GM12874 (cell line): ENCODE measurements around the gene ADGB.

ENCODE experiments used
- CTCF ChIP-seq: IDR thresholded peaks from 2 replicates; pipeline ENCODE4 v1.5.1; 2011; ENCODE audit warnings: low read depth, mild to moderate bottlenecking, control low read depth, low read length, moderate library complexity; ENCODE audit not compliant: insufficient read depth

Gene ADGB

DNA sequence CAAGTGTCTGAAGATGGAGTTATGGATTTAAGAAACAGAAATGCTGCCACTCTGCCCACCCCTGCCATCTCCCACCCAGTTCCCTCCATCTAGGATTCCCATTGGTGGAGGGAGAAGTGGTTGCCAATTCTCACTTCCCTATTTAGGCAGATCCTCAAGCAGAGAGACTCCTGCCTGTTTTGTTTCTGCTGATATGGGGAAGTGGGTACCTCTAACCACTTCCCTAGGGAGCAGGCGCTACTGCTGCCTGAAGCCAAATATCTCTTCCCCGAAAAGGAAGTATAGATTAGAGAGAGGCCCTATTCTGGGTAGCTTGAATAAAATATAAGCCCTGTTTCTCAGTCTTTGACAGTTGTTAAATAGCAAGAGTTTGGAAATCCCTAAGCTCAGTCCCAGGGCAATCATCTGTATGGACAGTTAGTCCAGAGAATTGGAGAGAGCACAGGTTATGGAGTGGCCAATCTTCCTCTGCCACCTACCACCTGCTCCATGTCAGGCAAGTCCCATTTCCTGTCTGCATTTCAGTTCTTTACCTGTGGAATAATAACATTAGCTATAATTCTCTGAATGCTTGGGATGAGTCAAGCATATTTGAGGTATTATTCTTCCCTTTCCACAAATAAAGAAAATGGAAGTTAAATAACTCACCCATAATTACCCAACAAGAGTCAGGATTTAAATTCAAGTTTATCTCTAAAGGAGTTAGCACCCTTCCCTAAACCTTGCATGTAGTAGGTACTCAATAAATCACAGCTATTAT is 2.6 kb upstream of the ADGB start:
- no peak for TF ChIP-seq CTCF

GRCh38 chr6:146601352-146601751 is 2.6 kb downstream of the ADGB start:
- no peak for TF ChIP-seq CTCF

DNA sequence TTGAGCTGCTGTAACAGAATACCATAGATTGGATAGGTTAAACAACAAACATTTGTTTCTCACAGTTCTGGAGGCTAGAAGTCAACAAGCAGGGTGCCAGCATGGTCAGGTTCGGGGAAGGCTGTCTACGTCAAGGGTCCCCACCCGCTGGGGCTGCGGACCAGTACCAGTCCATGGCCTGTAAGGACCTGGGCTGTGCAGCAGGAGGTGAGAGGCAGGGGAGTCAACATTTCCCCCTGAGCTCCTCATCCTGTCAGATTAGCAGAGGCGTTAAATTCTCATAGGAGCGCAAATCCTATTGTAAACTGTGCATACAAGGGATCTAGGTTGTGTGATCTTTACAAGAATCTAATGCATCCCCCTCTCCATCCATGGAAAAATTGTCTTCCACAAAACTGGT is 3.8 kb downstream of the ADGB start:
- no peak for TF ChIP-seq CTCF

GRCh38 chr6:146613947-146614346 is 15.2 kb downstream of the ADGB start:
- TF ChIP-seq CTCF: no peak

DNA sequence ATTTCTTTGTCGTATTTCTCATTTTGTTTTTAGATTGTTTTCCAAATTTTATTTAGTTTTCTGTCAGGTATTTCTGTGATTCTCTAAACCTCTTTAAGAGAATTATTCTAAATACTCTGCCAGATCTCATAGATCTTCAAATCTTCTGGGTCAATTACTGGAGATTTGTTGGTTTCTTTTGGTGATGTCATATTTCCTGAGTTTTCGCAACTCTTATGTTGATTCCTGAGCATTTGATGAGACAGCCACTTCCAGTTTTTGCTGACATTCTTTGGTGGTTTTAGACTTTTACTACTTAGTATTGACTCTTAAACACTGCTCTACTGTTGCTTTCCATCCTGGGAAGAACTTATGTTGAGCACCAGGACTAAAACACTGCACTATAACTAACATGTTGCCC is 21.9 kb downstream of the ADGB start:
- TF ChIP-seq CTCF: no peak

DNA sequence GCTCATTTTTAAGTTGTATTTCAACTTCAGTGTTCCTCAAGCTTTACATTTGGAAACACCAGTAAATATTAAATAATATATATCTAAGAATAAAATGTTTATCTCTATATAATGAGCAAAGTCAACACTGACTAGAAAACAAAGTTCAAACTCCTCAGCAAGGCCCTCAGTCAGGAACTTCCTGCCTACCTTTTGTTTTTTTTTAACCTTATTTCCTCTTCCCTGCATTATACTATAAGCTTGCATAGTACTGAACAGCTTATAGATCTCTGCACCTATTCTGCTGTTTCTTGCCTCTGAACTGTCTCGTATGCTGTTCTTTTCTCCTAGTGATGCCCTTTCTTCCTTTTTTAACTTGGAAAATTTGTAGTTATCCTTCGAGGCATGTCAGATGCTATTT is 29.6 kb downstream of the ADGB start:
- no peak for TF ChIP-seq CTCF

DNA sequence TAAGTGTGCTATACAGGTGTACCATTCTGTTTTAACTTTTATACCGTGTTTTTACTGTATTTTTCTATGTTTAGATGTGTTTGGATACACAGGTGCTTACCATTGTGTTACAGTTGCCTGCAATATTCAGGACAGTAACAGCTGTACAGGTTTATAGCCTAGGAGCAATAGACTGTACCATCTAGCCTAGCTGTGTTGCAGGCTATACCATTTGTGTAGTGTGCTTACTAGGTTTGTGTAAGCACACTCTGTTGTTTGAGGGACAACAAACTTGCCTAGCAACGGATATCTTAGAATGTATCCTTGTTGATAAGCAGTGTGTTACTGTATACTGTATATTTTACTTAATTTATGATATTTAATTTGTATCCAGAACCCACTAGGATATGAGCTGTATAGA is 35.2 kb downstream of the ADGB start:
- no peak for TF ChIP-seq CTCF
